G401.6 (cell line): ENCODE measurements around the gene FBP1.
"Not testable (repeated sequence)": the region's sequence is repeated elsewhere in the genome, so short reads cannot be mapped to it uniquely, and the experiment has no call there.

ENCODE experiments used
- FAIRE-seq: peaks from 2 replicates; lab custom pipeline; 2012; peaks lifted over from hg19 to GRCh38; lab: Jason Lieb, UNC

FBP1 gene

DNA sequence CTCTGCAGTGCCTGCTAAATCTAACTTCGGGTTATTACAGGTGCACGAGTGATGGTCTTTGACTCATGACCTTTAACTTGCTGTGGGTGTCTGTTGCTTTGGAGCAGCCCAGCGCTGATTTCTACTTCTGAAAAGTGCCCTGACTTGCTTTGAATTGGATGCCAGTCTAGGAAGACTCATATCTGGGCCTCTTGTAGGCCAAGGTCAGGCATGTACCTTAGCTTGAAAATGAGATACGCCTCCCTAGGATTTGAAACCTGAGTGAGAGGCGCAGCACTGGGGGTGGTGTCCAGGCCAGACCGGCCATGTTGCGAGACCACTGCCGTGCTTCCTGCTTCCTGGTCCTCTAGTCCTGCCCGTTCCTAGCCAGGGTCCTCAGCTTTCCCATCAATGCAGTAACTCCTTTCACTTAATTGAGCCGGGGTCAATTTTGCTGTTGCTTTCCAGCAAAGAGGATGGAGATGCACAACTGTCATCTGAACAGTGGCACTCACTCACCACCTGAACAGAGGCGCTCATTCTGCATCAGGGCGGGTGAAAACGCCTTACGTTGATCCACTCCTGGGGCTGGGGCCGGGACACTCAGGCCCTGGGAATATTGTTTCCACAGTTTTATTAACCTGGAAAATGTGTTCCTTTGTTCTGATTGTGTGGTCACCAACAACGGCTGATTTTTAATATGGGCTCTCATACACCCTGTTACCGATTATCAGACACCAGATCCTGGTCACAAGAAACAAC lies 70.2 kb downstream of the FBP1 start:
- FAIRE-seq: no peak

DNA sequence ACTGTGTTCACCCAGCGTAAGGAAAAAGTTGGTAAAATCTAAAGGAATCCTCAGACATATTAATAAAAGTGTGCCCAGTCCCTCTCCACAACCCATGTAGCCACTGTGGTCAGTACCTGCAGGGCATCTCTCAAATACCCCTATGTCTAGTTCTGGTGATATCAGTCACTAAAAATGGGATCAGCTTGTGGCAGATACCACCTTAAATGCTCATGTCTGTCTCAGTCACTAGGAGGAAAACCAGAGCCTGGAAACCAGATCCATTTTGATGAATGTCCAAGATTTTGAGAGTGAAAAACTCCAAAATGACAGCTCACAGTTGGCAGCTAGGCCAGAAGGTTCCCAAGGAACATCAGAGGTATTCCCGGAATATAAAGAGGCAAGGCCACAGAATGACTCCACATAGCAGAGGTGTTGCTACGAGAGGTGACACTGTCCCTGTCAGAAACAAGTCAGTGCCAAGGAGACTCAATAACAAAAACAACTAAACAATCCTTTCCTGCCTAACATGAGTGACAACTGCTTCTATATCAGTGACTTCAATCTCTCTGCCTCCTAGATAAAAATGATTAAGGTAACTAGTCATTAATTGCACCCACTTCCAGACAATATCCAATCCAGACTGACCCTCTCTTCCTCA lies 70.9 kb downstream of the FBP1 start:
- no peak for FAIRE-seq

DNA sequence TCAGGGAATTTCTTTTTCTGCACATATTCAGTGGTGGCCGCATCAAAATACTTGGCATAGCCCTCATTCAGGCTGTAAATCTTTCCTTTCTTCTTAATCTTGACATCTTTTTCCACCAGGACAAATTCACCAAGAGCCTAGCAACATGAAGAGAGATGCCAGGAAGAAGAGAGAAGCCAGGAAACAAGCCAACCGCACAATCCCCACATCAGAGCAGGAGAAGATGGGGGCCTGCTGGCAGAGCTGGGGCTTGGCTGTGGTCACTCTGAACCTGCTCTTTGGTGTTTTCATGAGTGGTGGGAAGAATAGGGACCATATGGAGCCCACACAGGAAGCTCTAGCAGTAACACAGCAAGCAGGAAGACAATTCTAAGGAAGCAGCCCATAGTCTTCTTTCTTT lies 72.0 kb downstream of the FBP1 start:
- no peak for FAIRE-seq

DNA sequence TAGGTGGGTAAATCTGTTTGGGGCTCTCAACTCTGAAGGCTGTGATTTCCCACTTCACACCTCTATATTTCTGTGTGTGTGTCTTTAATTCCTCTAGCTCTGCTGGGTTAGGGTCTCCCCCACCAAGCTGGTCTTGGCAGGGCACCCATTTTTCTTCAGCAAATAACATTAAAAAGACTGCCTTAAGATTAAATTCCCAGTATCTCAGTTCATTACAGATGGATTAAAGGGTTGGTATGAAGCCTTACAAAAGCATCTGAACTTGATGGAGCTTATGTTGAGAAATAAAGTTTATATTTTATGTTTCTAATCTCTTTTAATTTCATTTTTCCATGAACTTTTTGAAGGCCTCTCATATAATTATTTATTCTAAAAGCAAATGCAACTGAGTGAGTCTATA lies 72.8 kb downstream of the FBP1 start:
- no peak for FAIRE-seq

DNA sequence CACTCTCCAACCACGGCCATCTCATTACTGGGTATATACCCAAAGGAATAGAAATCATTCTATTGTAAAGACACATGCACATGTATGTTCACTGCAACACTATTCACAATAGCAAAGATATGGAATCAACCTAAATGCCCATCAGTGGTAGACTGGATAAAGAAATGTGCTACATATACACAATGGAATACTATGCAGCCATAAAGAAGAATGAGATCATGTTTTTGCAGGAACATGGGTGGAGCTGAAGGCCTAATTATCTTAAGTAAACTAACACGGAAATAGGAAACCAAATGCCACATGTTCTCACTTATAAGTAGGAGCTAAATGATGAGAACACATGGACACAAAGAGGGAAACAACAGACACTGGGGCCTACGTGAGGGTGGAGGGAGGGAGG lies 75.0 kb downstream of the FBP1 start:
- not testable (repeated sequence) for FAIRE-seq

DNA sequence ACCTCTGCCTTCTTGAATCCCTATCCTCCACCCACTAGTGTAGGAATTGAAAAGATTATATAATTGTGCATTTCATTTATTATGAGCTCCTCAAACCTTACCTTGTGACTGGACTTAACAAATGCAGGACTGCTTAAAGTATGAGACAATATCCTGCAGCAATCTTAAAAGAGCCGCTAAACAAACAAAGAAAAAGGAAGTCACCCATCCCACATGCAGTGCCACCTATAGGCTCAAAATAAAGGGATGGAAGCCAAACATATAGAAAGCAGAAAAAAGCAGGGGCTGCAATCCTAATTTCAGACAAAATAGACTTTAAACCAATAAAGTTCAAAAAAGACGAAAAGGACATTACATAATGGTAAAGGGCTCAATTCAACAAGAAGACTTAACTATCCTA lies 75.8 kb downstream of the FBP1 start:
- no peak for FAIRE-seq

DNA sequence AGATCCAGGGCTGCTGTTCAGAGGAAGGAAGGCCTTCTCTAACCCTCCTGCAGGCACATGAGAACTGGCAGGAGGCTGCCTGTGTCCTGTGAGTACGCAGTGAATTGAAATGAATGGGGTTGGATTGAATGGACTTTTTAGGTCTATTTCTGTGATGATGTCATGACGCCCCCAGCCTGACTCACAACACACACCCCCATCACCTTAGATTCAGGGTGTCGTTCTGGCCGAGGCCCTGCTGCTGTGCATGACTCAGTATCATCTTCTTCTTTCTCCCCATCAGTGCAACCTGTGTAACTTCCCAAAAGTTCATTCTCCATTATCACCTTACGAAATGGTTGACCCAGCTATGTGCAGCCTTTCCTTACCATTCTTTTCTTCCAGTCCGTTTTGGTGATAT lies 79.1 kb downstream of the FBP1 start:
- no peak for FAIRE-seq

DNA sequence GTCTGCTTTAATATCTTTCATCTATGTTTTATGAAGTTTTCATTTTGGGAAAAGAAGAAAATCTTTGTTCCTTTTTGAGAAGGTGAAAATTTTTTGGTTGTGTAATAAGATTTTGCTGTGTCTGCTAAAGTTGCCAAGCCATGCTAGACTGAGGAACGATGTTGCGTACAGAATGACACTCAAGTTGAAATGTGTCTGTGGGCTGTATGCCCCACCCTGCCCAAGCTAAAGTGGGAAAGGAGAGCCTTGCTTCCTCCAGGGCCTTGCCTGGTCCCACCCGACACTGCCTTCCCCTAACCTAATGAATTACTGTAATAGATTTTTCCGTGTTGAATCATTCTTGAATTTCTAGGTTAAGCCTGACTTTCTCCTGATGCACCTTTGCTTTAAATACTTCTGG lies 81.9 kb downstream of the FBP1 start:
- no peak for FAIRE-seq

DNA sequence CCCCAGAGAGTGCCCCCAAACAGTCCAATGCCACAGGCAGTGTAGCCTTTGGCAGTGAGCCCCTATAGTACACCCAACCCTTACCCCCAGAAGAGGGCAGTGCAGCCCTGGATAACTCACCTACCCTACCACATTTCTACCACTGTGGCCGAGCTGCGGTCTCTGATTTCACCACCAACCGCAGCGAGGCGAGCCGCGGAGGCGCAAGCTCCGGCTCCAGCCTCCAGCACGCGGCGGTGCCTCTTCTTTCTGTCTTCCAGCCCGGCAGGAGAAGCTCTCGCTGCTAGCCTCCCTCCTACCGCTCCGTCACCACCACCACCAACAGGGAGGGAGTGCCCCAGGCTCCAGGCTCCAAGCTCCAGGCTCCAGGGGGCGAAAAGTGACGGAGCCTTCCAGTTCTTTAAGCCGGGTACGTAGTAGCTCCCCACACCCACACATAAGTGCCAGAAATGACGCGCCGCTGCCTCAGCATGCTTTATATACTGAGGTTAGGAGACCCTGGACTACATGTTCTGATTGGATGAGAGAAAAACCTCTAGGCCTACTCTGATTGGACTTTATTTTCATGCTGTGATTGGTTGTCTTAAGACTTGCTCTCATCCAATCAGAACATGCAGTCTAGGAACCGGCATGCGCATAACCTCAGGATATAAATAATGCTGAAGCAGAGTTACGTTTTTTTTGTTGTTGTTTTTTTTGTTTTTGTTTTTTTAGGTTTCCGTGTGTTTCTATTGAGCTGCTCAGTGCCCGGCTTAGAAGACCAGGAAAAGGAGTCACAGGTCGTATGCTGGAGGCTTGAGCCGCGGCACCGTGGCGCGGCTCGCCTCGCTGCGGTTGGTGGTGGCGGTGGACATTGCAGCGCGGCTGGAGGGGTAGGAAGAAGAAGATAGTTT lies 84.6 kb downstream of the FBP1 start, which contains the start of gene PCAT7:
TSS of gene PCAT7 (plus strand) at position 645 of the 893 bp plus-strand sequence.
- no peak for FAIRE-seq

DNA sequence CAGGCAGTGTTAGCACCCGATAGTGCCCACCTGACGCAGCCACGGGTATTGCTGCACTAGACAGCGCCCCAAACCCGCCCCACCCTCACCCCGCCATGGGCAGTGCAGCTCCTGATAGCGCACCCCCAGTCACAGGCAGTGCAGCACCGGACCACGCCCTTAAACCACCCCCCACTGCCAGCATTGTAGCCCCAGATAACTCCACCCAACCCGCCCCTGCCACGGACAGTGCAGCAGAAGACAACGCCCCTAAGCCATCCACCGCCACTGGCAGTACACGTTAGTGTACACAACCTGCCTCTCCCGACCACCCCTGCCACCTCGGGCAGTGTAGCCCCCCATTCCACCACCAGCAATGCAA lies 85.3 kb downstream of the FBP1 start:
- no peak for FAIRE-seq
